ENCODE measurements around the gene WNT3A.
"Not testable (repeated sequence)": the region's sequence is repeated elsewhere in the genome, so short reads cannot be mapped to it uniquely, and the experiment has no call there.

DNA sequence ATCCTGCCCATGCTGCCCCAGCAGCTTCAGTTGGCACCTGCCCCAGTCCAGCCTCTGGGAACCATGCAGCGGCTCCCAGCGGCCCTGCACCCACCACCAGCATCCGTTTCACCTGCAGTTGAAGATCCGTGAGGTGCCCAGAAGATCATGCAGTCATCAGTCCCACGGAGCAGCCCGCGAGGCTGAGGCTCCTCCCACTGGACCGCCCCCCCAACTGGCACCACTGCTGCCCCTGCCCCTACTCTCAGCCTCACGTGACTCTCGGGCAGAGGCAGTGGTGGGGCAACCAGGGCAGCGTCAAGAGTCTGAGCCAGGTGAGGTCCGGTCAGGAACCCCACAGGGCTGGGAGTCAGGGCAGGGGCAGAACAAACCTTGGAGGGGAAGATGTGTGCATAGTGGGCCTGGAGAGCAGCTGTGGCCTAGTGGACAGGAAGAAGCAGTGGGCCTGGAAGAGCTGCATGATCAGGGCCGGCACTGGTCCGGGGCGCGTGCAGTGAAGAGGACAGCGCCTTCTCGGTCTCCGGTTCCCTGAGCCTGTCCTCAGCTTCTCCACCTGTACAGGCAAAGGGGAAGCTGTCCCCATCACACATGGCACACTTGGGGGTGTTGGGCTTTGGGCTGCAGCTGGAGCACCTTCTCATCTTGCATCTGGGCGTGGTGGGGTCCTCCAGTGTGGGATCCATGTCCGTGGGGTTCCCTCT, 31.1 kb upstream of the WNT3A start:
- TF ChIP-seq, protein P1, sequence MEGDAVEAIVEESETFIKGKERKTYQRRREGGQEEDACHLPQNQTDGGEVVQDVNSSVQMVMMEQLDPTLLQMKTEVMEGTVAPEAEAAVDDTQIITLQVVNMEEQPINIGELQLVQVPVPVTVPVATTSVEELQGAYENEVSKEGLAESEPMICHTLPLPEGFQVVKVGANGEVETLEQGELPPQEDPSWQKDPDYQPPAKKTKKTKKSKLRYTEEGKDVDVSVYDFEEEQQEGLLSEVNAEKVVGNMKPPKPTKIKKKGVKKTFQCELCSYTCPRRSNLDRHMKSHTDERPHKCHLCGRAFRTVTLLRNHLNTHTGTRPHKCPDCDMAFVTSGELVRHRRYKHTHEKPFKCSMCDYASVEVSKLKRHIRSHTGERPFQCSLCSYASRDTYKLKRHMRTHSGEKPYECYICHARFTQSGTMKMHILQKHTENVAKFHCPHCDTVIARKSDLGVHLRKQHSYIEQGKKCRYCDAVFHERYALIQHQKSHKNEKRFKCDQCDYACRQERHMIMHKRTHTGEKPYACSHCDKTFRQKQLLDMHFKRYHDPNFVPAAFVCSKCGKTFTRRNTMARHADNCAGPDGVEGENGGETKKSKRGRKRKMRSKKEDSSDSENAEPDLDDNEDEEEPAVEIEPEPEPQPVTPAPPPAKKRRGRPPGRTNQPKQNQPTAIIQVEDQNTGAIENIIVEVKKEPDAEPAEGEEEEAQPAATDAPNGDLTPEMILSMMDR (conservative IDR thresholded peaks at IDR 0.05; ENCODE audit: low read depth, low read length), result not testable (repeated sequence)
- not testable (repeated sequence) for TF ChIP-seq EZH2 (IDR thresholded peaks at IDR 0.05; ENCODE audit: borderline replicate concordance, low read depth, low read length, poor library complexity, severe bottlenecking)
